ENCODE results near the gene TAGAP.

- TF ChIP-seq ARNTL (CRISPR knock-in tag; IDR thresholded peaks at IDR 0.05; ENCODE audit: borderline replicate concordance, low read depth) (no peak), ISL1 (CRISPR knock-in tag; IDR thresholded peaks at IDR 0.05) (no peak), PPARA (CRISPR knock-in tag; IDR thresholded peaks at IDR 0.05; ENCODE audit: borderline replicate concordance) (no peak)
Measured at GRCh38 chr6:159008656-159009288, 36.0 kb downstream of the TAGAP start.

Measured in SK-N-SH treated with all-trans-retinoic acid at 6 μM for 48 hours (cell line).